Measurements from ENCODE around the gene PRRG2. TPM values are rescaled to one million over a fixed set of nuclear protein-coding genes. Genes with fewer than 3 reads are reported as not detected.
A peak's percentile ranks its signal among the peaks of the same experiment; 100 is the strongest.

PRRG2 gene
- total and polyA plus RNA-seq, 9 of the 15 experiments (the other 6 are each of a cell fraction or from before 2014, with no cell fraction given): 0.06 to 1.1 (median 0.33) TPM

DNA sequence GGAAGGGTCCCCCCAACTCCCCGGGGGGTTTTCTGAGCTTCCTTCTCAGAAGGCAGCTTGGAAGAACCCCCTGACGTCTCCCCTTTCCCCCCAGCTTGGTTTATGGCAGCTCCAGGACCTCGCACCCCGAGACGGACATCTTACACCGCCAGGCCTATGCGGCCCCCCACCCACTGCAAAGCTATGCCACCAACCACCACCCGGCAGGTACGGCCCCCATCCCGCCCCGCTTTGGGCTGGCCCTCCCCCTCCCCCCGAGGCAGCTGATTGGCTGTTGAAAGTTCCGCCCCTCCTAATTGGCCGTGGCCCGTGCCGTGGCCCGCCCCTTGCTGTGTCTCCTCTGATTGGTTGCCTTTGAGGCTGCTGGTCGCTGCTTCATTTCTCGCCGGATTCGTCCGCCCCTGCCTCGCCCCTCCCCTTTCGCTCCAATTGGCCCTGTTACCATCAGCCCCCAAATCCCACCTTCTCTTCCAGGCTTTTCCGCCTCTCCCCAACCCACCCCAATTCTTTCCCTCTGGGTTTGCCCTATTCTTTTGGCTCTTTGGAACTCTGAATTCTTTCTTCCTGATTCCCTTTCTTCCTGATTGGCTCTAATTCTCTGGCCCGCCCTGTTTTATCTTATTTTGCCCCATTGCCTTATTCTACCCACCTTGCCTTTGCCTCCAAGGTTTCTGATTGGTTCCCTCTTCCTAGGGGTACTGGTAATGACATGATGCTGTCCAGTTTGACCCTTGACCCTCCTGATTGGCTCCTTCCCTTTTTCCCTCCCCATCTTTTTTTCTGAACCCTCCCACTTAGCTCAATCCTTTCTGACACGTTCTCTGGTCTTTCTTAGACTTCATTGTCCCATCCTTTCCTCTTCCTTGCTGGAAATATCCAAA is 12.4 kb downstream of the PRRG2 start (continued):
- TF ChIP-seq RFX7 (CRISPR knock-in tag; IDR thresholded peaks at IDR 0.05) (no peak), SP2 (IDR thresholded peaks at IDR 0.05; ENCODE audit: extremely low read depth, low read depth, low read length, poor library complexity, severe bottlenecking) (peak; percentile 76), SRSF9 (IDR thresholded peaks at IDR 0.05; ENCODE audit: borderline replicate concordance, low read depth, low read length) (no peak), NFYB (IDR thresholded peaks at IDR 0.05; ENCODE audit: extremely low read depth, insufficient read length) (peak; percentile 91), ZBTB7A (IDR thresholded peaks at IDR 0.05; ENCODE audit: borderline replicate concordance, control insufficient read depth, low read depth, low read length) (peak; percentile 81; the same call in 1 of the 2 replicates), PRMT5 (CRISPR knock-in tag; IDR thresholded peaks at IDR 0.05) (no peak), KAT8 (IDR thresholded peaks at IDR 0.05; ENCODE audit: low read depth) (peak; percentile 13; the same call in 1 of the 2 replicates), ZNF174 (CRISPR knock-in tag; IDR thresholded peaks at IDR 0.05) (no peak), ZNF347 (CRISPR knock-in tag; IDR thresholded peaks at IDR 0.05; ENCODE audit: low read depth) (no peak), DPF2 (IDR thresholded peaks at IDR 0.05) (peak; percentile 59), POLR2G (IDR thresholded peaks at IDR 0.05; ENCODE audit: low read depth, low read length) (peak; percentile 34; the same call in 1 of the 2 replicates), SUPT5H (IDR thresholded peaks at IDR 0.05) (0 out of 2 replicates have a peak, but pooled peaks have one; percentile 34), KDM1A (IDR thresholded peaks at IDR 0.05) (peak in 1 of 2 experiments; percentile 91; a peak in 2 of 4 replicates), TBP (optimal IDR thresholded peaks at IDR 0.05; ENCODE audit: low read depth, low read length) (peak; percentile 39)
- TF ChIP-seq, protein P1, sequence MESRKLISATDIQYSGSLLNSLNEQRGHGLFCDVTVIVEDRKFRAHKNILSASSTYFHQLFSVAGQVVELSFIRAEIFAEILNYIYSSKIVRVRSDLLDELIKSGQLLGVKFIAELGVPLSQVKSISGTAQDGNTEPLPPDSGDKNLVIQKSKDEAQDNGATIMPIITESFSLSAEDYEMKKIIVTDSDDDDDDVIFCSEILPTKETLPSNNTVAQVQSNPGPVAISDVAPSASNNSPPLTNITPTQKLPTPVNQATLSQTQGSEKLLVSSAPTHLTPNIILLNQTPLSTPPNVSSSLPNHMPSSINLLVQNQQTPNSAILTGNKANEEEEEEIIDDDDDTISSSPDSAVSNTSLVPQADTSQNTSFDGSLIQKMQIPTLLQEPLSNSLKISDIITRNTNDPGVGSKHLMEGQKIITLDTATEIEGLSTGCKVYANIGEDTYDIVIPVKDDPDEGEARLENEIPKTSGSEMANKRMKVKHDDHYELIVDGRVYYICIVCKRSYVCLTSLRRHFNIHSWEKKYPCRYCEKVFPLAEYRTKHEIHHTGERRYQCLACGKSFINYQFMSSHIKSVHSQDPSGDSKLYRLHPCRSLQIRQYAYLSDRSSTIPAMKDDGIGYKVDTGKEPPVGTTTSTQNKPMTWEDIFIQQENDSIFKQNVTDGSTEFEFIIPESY (CRISPR knock-in tag; IDR thresholded peaks at IDR 0.05): 0 out of 2 replicates have a peak, but pooled peaks have one; percentile 13
- TF ChIP-seq, protein P2, sequence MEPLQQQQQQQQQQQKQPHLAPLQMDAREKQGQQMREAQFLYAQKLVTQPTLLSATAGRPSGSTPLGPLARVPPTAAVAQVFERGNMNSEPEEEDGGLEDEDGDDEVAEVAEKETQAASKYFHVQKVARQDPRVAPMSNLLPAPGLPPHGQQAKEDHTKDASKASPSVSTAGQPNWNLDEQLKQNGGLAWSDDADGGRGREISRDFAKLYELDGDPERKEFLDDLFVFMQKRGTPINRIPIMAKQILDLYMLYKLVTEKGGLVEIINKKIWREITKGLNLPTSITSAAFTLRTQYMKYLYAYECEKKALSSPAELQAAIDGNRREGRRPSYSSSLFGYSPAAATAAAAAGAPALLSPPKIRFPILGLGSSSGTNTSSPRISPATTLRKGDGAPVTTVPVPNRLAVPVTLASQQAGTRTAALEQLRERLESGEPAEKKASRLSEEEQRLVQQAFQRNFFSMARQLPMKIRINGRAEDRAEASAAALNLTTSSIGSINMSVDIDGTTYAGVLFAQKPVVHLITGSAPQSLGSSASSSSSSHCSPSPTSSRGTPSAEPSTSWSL (CRISPR knock-in tag; IDR thresholded peaks at IDR 0.05; ENCODE audit: borderline replicate concordance): no peak
- TF ChIP-seq, protein P3, sequence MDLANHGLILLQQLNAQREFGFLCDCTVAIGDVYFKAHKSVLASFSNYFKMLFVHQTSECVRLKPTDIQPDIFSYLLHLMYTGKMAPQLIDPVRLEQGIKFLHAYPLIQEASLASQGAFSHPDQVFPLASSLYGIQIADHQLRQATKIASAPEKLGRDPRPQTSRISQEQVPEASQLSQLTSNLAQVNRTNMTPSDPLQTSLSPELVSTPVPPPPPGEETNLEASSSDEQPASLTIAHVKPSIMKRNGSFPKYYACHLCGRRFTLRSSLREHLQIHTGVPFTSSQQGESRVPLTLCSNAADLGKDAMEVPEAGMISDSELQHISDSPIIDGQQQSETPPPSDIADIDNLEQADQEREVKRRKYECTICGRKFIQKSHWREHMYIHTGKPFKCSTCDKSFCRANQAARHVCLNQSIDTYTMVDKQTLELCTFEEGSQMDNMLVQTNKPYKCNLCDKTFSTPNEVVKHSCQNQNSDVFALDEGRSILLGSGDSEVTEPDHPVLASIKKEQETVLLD (IDR thresholded peaks at IDR 0.05): peak; percentile 62; the same call in 1 of the 2 replicates
- TF ChIP-seq, protein P4, sequence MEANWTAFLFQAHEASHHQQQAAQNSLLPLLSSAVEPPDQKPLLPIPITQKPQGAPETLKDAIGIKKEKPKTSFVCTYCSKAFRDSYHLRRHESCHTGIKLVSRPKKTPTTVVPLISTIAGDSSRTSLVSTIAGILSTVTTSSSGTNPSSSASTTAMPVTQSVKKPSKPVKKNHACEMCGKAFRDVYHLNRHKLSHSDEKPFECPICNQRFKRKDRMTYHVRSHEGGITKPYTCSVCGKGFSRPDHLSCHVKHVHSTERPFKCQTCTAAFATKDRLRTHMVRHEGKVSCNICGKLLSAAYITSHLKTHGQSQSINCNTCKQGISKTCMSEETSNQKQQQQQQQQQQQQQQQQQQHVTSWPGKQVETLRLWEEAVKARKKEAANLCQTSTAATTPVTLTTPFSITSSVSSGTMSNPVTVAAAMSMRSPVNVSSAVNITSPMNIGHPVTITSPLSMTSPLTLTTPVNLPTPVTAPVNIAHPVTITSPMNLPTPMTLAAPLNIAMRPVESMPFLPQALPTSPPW (CRISPR knock-in tag; IDR thresholded peaks at IDR 0.05): peak; percentile 94
- TF ChIP-seq, protein P5, sequence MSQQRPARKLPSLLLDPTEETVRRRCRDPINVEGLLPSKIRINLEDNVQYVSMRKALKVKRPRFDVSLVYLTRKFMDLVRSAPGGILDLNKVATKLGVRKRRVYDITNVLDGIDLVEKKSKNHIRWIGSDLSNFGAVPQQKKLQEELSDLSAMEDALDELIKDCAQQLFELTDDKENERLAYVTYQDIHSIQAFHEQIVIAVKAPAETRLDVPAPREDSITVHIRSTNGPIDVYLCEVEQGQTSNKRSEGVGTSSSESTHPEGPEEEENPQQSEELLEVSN (IDR thresholded peaks at IDR 0.05; ENCODE audit: borderline replicate concordance in 1 of 2, extremely low read depth in 1 of 2, insufficient read depth in 1 of 2, insufficient read length in 1 of 2, low read depth in 1 of 2, low read length in 1 of 2, poor library complexity in 1 of 2, severe bottlenecking in 1 of 2): no peak
